Activated naive CD8-positive, alpha-beta T cell treated with anti-CD3 and anti-CD28 coated beads, Interleukin-2, amount 10 ng/mL, durations not matched to agents 7 days and 5 days (primary cell): ENCODE data around the gene PPIL3. TPM values are rescaled to one million over a fixed set of nuclear protein-coding genes. Genes with fewer than 3 reads are reported as not detected.

Experiments used
- ATAC-seq: fragments of 150-1000 bp; cut with Tn5 transposase; one replicate; pipeline ENCODE4 v1.10.0; 2021; ENCODE audit warnings: low read depth, moderate library complexity
- POLR2A ChIA-PET: fragments of 350-600 bp; sonication (Branson Sonifier 250); formaldehyde crosslinking; loops from one replicate; lab custom pipeline; 2021; ENCODE audit warnings: antibody characterized with exemption; lab: Charles Lee
- DNase-seq: peaks from one replicate; pipeline ENCODE4 v3.0.0; 2021
- H3K27ac Mint-ChIP-seq: one replicate; pipeline ENCODE4 v1.8.0; 2022; ENCODE audit warnings: mild to moderate bottlenecking, mixed read lengths
- H3K27me3 Mint-ChIP-seq: one replicate; pipeline ENCODE4 v1.8.0; 2022; ENCODE audit warnings: mild to moderate bottlenecking, moderate library complexity, mixed read lengths
- H3K36me3 Mint-ChIP-seq: one replicate; pipeline ENCODE4 v1.8.0; 2021; ENCODE audit warnings: mild to moderate bottlenecking, mixed read lengths
- H3K4me1 Mint-ChIP-seq: one replicate; pipeline ENCODE4 v1.8.0; 2021; ENCODE audit warnings: mixed read lengths
- H3K4me3 Mint-ChIP-seq: one replicate; pipeline ENCODE4 v1.8.0; 2022; ENCODE audit warnings: mild to moderate bottlenecking, moderate library complexity, mixed read lengths
- H3K9me3 Mint-ChIP-seq: one replicate; pipeline ENCODE4 v1.8.0; 2021; ENCODE audit warnings: mixed read lengths
- total RNA-seq, 2 experiments: library from RNA; stranded (reverse); gene quantifications; one replicate each; pipeline ENCODE4 v1.2.3, GENCODE V29; 2021

The PPIL3 gene
- total RNA-seq, 2 experiments from 2014 or later = 44.2 to 45.2 TPM

GRCh38 chr2:200851398-200852248 is 37.3 kb downstream of the PPIL3 start:
- ATAC-seq = no peak
- H3K4me3 Mint-ChIP-seq = no peak overlapping the region
- POLR2A ChIA-PET = interaction anchor here (0.8 to 1.2 kb wide), 2 partner anchors 18 to 35 kb away, joined by 3 read pairs; no protein-coding TSS in a partner anchor

GRCh38 chr2:200850512-200851256 is 38.2 kb downstream of the PPIL3 start:
- no peak overlapping the region for H3K27ac Mint-ChIP-seq
- H3K4me3 Mint-ChIP-seq = no peak overlapping the region
- no peaks in the 10 kb centered on the region for H3K9me3 Mint-ChIP-seq

More at GRCh38 chr2:200851398-200852248, 37.3 kb downstream of the PPIL3 start:
- no peak for DNase-seq
- no peaks in the 10 kb centered on the region for H3K9me3 Mint-ChIP-seq
- peaks cover 5% of the 10 kb centered on the region for H3K4me1 Mint-ChIP-seq
- H3K27ac Mint-ChIP-seq = no peak overlapping the region
- no peaks in the 10 kb centered on the region for H3K27me3 Mint-ChIP-seq
- H3K36me3 Mint-ChIP-seq = peaks cover 40% of the 10 kb centered on the region

GRCh38 chr2:200847939-200848338 is 40.9 kb downstream of the PPIL3 start:
- Mint-ChIP-seq H3K4me1 (no peaks in the 10 kb centered on the region), H3K27ac (no peak overlapping the region), H3K36me3 (peaks cover 23% of the 10 kb centered on the region), H3K27me3 (no peaks in the 10 kb centered on the region), H3K4me3 (no peak overlapping the region), H3K9me3 (no peaks in the 10 kb centered on the region)
- ATAC-seq (no peak), DNase-seq (no peak)
- POLR2A ChIA-PET = interaction anchor here (0.5 kb wide), 1 partner anchor 412 kb away, joined by 3 read pairs; no protein-coding TSS in a partner anchor

More at GRCh38 chr2:200850512-200851256, 38.2 kb downstream of the PPIL3 start:
- no peak for DNase-seq
- POLR2A ChIA-PET = interaction anchor here (0.6 to 2.1 kb wide), 3 partner anchors 13 to 220 kb away, joined by 3 to 17 read pairs (median 3); partner anchors contain the start of gene CLK1
- Mint-ChIP-seq H3K4me1 (no peaks in the 10 kb centered on the region), H3K27me3 (no peaks in the 10 kb centered on the region), H3K36me3 (peaks cover 35% of the 10 kb centered on the region)
- no peak for ATAC-seq

- Mint-ChIP-seq H3K36me3 (peaks cover 17% of the 10 kb centered on the region), H3K4me1 (no peaks in the 10 kb centered on the region), H3K27me3 (no peaks in the 10 kb centered on the region), H3K27ac (no peak overlapping the region), H3K4me3 (no peak overlapping the region), H3K9me3 (no peaks in the 10 kb centered on the region)
- DNase-seq = no peak
- ATAC-seq = no peak
- POLR2A ChIA-PET = interaction anchor here (0.6 to 0.9 kb wide), 2 partner anchors 18 to 19 kb away, joined by 3 to 4 read pairs; no protein-coding TSS in a partner anchor
These were observed 41.6 kb downstream of the PPIL3 start for GRCh38 chr2:200847269-200847668.

GRCh38 chr2:200845669-200846325 is 43.1 kb downstream of the PPIL3 start:
- H3K4me3 Mint-ChIP-seq = no peak overlapping the region
- no peak for ATAC-seq
- H3K9me3 Mint-ChIP-seq = no peaks in the 10 kb centered on the region
- H3K36me3 Mint-ChIP-seq = peaks cover 4% of the 10 kb centered on the region
- H3K4me1 Mint-ChIP-seq = no peaks in the 10 kb centered on the region
- H3K27ac Mint-ChIP-seq = no peak overlapping the region
- DNase-seq = no peak
- POLR2A ChIA-PET = interaction anchor here (1.1 kb wide), 1 partner anchor 18 kb away, joined by 3 read pairs; no protein-coding TSS in a partner anchor
- H3K27me3 Mint-ChIP-seq = peaks cover 2% of the 10 kb centered on the region

GRCh38 chr2:200845194-200845593 is 43.7 kb downstream of the PPIL3 start:
- no peak for DNase-seq
- ATAC-seq = no peak
- POLR2A ChIA-PET = interaction anchor here (1.1 kb wide), 1 partner anchor 18 kb away, joined by 3 read pairs; no protein-coding TSS in a partner anchor
- Mint-ChIP-seq H3K4me3 (no peak overlapping the region), H3K36me3 (no peaks in the 10 kb centered on the region), H3K4me1 (no peaks in the 10 kb centered on the region), H3K27ac (no peak overlapping the region), H3K9me3 (no peaks in the 10 kb centered on the region), H3K27me3 (peaks cover 2% of the 10 kb centered on the region)

GRCh38 chr2:200843993-200844948 is 44.6 kb downstream of the PPIL3 start:
- Mint-ChIP-seq H3K36me3 (no peaks in the 10 kb centered on the region), H3K4me3 (no peak overlapping the region), H3K27me3 (peaks cover 2% of the 10 kb centered on the region), H3K9me3 (no peaks in the 10 kb centered on the region), H3K4me1 (no peaks in the 10 kb centered on the region), H3K27ac (no peak overlapping the region)
- POLR2A ChIA-PET = no interaction called here
- no peak for DNase-seq
- ATAC-seq = no peak

- POLR2A ChIA-PET = no interaction called here
- no peaks in the 10 kb centered on the region for H3K4me1 Mint-ChIP-seq
- ATAC-seq (no peak), DNase-seq (no peak)
- H3K9me3 Mint-ChIP-seq = peaks cover 7% of the 10 kb centered on the region
- no peak overlapping the region for H3K27ac Mint-ChIP-seq
- no peak overlapping the region for H3K4me3 Mint-ChIP-seq
- H3K27me3 Mint-ChIP-seq = peaks cover 2% of the 10 kb centered on the region
- peaks cover 4% of the 10 kb centered on the region for H3K36me3 Mint-ChIP-seq
These were observed 49.4 kb downstream of the PPIL3 start for GRCh38 chr2:200839513-200839912.

GRCh38 chr2:200834701-200835100 is 54.2 kb downstream of the PPIL3 start:
- H3K27ac Mint-ChIP-seq = no peak overlapping the region
- no peak for ATAC-seq

GRCh38 chr2:200829258-200829655 is 59.6 kb downstream of the PPIL3 start:
- no peak overlapping the region for H3K4me3 Mint-ChIP-seq
- peaks cover 5% of the 10 kb centered on the region for H3K36me3 Mint-ChIP-seq
- peaks cover 5% of the 10 kb centered on the region for H3K4me1 Mint-ChIP-seq
- peaks cover 3% of the 10 kb centered on the region for H3K27me3 Mint-ChIP-seq
- DNase-seq = no peak
- POLR2A ChIA-PET = interaction anchor here (2.2 kb wide), 1 partner anchor 35 kb away, joined by 8 read pairs; the partner anchor contains the start of gene CLK1
- ATAC-seq = no peak
- H3K9me3 Mint-ChIP-seq = no peaks in the 10 kb centered on the region
- no peak overlapping the region for H3K27ac Mint-ChIP-seq

More at GRCh38 chr2:200834701-200835100, 54.2 kb downstream of the PPIL3 start:
- H3K4me3 Mint-ChIP-seq = no peak overlapping the region
- POLR2A ChIA-PET = no interaction called here
- H3K27me3 Mint-ChIP-seq = peaks cover 3% of the 10 kb centered on the region
- peaks cover 7% of the 10 kb centered on the region for H3K9me3 Mint-ChIP-seq
- DNase-seq = no peak
- no peaks in the 10 kb centered on the region for H3K4me1 Mint-ChIP-seq
- peaks cover 4% of the 10 kb centered on the region for H3K36me3 Mint-ChIP-seq

GRCh38 chr2:200828572-200829257 is 60.2 kb downstream of the PPIL3 start:
- peaks cover 3% of the 10 kb centered on the region for H3K27me3 Mint-ChIP-seq
- POLR2A ChIA-PET = interaction anchor here (0.6 to 2.2 kb wide), 3 partner anchors 31 to 272 kb away, joined by 4 to 8 read pairs (median 5); partner anchors contain the start of gene CLK1
- H3K36me3 Mint-ChIP-seq = peaks cover 5% of the 10 kb centered on the region
- H3K4me3 Mint-ChIP-seq = no peak overlapping the region
- DNase-seq (no peak), ATAC-seq (no peak)
- H3K4me1 Mint-ChIP-seq = peaks cover 5% of the 10 kb centered on the region
- H3K27ac Mint-ChIP-seq = no peak overlapping the region
- no peaks in the 10 kb centered on the region for H3K9me3 Mint-ChIP-seq
